ENCODE results near the gene HIVEP3.

Gene HIVEP3

DNA sequence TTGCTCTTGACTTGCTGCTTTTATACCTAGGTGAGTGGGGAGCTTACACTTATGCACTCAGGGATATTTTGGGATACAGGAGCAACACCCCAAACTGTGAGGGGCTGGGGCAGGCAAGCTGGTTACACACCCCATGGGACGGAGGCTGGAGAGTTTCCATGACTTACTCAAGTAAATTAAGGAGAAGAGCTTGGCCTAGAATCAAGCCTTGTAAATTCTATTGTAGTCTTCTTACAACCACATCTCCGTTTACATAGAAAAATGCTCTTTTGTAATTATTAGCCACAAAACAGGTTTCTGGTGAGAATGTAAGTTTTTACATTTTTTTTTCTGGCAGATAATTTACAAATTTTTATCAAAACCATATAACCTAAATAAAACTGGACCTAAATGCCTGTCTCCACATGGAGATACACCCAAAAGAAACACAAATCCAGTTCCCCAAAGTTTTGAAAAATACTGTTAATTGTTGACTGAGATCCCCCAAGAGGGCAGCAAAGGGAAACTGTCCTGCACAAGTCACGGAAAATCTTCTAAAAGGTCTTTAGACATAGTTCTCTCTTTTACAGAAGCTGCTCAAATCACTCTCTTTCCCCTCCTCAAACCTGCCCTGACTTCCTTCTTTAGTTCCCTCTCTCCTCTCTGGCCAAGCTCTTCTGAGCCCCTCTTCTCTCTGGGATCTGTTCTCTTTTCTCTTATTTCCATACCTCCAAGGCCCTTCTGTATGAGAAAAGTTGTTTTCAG lies 134.0 kb downstream of the HIVEP3 start:
- no peak for DNase-seq (ENCODE audit: low spot score)

DNA sequence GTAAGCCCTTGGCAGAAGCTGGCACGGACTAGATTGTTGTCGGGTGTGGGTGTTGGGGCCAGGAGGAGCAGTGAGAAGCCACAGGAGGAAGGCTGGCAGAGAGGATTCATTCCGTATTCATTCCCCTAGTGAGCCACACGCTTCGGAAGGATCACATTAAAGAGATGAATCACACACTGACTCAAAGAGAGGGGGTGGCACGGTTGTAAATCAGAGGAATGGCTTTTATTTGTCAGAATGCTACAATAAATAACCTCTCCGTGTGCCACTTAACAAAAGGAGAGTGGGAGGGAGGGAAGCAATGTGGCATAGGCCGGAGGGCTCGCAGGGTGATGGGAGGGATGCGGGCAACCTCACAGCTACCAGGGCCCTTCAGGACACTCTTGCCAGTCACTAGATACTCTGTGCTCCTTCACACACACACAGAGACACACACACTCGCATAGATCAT lies 135.5 kb downstream of the HIVEP3 start:
- peak; percentile 57 for DNase-seq (ENCODE audit: low spot score)

DNA sequence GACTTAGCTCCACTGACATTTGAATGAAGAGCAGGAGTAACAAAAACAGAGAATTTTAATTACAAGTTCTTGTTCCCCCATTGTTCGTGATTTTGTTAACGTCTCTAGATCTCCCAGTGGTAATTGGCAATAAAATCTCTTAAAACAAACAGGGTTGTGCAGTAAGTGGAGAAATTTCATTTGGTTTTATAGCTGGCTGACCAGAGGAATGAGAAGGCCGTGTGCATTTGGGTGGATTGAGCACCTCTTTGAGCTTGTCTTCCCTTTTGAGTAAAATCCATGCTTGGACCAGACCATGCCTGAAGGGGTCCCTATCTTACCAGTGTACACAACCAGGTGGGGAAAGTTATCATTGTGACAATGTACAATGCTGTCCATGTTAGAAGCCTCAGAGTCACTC lies 137.8 kb downstream of the HIVEP3 start:
- no peak for DNase-seq (ENCODE audit: low spot score)

DNA sequence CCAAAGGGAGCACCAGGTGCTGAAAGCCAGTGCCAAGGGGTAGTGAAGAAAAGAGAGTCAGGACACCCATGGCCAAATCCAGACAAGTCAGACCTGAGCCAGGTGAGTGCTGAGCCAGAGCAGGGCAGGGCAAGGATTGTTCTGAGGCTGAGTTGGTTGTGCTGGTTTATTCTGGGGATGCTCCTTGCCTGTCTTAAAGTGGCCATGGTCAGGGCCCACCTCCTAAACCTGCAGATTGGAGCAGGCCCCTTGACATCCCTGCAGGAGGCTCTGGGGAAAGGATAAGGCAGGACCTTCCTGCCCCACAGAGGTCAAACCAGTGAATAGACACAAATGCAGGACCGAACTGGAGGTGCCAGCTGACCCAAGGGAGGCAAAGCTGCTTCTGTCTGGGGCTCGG lies 138.4 kb downstream of the HIVEP3 start:
- no peak for DNase-seq (ENCODE audit: low spot score)

DNA sequence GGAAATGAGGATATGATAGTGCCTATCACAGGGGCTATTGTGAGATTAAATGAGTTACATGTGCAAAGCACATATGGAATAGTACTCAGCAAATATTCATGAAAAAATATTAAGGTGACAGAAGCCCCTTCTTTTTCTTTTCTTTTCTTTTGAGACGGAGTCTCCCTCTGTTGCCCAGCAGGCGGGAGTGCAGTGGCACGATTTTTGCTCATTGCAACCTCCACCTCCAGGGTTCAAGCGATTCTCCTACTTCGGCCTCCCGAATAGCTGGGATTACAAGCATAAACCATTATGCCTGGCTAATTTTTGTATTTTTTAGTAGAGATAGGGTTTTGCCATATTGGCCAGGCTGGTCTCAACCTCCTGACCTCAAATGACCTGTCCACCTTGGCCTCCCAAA lies 139.4 kb downstream of the HIVEP3 start:
- no peak for DNase-seq (ENCODE audit: low spot score)

DNA sequence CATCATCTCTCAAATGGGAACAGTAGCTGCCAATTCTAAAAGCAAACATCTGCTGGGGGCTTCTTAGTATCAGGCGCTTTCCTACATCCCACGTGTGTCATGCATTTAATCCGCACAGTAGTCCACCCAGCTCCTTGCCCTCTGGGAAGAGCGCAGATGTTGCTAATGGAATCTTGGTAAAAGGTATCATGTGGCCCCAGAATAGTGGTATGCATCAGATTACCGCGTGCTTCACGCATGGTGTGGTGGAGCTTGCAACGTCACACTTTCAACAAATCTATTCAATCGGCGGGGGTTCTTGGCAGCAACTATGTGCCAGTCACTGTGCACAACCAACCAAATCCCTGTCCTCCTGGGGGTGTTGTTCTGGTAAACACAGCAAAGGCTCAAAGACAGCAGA lies 141.0 kb downstream of the HIVEP3 start:
- DNase-seq (ENCODE audit: low spot score), result no peak

DNA sequence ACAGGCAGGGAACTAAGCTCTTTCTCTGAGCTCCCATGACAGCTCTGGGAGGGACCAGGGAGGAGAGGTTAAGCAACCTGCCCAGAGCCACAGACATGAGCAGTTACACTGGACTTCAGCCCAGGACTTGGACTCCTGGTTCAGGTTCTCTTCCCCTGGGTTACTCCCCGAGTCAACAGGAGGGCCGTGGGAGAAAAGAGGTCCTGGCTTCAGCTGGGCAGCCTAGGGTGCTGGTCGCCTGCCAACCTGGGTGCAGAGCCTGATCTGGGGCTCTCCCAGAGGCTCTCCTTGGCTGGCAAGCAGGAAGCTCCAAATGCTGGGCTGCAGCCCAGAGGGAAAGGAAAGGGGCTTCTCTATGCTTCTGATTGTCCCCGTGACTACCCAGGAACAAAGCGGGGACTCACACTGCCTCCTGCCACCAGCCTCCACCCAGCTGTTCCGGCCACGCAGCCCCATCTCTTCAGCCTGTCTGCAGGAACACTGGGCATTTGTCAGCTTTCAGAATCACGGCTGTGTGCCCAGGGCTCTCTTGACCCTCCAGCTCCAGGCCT lies 141.8 kb downstream of the HIVEP3 start:
- DNase-seq (ENCODE audit: low spot score), result no peak

DNA sequence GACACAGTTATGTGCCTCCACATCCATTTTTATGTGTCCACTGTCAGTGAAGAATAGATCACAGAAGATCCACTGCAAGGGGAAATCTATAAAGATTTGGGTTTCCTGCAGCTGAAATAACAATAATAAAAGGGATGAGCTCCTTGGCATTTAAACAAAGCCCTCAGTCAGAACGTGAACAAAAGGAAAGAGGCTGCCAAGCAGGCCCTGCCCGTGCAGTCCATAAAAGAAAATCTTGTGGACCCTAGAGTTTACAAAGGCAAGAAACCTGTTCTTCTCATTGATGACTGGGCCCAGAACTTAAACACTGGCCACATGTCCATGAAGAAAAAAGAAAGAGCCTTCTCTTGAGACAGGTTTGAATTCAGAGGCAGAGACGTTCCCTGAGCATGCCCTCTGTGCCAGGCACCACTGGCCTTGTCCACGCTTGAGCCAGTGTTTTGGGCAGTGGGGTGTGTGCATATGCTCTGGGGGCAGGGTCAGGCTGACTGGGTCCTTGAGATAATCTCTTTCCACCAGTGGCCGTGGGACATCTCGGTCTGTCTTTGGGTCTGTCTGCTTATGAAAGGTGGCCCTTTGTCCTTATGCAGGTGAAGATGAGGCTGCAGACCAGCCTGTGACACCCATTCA lies 142.7 kb downstream of the HIVEP3 start:
- DNase-seq (ENCODE audit: low spot score), result no peak

DNA sequence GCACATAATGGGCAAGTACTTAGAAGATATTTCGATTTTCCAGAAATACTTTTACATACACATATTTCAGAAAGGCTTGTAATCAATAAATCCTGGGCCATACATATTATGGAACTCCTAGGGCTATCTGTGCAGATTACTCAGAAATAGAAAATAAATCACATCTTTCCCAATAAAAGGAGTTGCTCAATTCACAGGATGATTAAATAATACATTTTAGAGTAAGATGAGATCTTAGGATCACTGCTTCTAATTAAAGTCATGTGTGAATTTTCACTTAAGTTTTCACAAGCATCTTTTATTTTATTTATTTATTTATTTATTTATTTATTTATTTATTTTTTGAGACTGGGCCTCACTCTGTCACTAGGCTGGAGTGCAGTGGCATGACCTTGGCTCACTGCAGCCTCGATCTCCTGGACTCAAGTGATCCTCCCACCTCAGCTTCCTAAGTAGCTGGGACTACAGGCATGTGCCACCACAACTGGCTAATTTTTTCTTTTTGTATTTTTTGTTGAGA lies 144.2 kb downstream of the HIVEP3 start:
- DNase-seq (ENCODE audit: low spot score), result no peak

DNA sequence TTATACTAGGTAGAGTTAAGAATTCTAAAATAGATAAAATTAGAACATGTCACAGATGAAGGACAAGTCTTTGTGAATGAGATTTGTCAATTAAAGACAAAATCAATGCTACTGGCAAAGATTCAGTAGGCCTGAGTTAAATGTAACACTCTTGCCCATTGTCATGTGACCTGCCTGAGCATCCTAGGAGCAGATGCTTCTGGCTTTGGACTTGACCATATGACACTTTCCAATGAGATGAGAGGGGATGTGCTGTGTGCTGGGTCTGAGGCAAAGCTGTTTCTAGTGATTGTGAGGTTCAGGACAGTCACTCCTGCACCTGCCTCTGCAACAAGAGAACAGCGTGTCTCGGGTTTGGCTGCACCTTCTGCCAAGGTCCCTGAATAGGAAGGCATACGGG lies 144.9 kb downstream of the HIVEP3 start:
- DNase-seq (ENCODE audit: low spot score), result no peak

DNA sequence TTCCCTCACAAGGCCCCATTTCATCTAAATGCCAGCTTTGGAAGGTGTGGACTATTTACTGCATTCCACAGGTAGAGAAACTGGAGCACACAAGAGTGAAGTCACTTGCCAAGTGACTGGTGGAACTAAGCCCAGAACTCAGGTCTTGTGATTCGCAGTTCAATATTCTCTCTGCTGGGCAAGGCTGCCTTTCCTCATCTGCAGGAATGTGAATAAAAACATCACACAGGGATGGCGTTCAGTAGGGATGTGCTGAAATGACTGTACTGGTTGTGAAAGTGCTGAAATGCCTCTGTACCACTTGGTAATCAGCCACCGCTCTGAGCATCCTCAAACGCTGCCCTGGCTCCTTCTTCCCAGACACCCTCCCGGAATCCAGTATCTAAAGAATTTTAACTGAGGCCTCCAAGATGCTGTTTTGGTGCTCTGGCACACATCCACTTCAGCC lies 145.6 kb downstream of the HIVEP3 start:
- DNase-seq (ENCODE audit: low spot score), result peak; percentile 2

DNA sequence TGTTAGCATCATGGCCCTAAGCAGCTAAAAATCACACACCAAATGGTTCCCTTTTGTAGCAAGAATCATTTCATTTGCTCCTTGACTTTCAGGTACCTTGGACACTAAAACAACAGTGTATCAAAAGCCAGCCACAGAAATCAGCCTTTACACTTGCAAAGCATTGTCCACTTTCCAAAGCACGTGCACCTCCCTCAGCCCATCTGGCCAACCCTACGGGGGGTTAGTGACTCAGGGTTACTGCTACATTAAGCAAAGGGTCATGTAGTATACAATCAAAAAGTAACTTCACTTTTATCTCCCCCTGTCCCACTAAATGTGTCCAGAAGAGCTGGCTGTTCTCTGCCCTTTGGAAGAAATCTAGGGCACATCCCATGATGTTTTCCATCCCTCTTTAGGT lies 149.7 kb downstream of the HIVEP3 start:
- DNase-seq (ENCODE audit: low spot score), result no peak

DNA sequence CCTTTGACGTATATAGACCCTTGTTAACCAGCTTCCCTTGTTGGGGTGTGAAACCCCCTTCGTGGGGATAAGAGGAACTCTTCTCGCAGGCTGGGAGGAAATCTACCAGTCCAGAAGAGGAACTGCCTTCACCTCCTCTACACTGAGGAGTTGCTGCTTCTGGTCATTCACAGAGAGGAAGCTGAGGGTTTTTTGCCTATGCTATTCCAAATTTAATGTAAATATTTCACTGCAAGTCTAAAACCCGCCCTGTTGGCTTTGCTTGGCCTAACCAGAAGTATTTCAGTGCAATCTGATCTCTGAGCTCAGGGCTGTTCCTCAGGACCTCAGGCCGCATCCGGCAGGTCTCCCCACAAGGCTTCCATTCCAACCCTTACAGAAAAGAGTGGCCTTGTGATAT lies 150.1 kb downstream of the HIVEP3 start:
- no peak for DNase-seq (ENCODE audit: low spot score)

DNA sequence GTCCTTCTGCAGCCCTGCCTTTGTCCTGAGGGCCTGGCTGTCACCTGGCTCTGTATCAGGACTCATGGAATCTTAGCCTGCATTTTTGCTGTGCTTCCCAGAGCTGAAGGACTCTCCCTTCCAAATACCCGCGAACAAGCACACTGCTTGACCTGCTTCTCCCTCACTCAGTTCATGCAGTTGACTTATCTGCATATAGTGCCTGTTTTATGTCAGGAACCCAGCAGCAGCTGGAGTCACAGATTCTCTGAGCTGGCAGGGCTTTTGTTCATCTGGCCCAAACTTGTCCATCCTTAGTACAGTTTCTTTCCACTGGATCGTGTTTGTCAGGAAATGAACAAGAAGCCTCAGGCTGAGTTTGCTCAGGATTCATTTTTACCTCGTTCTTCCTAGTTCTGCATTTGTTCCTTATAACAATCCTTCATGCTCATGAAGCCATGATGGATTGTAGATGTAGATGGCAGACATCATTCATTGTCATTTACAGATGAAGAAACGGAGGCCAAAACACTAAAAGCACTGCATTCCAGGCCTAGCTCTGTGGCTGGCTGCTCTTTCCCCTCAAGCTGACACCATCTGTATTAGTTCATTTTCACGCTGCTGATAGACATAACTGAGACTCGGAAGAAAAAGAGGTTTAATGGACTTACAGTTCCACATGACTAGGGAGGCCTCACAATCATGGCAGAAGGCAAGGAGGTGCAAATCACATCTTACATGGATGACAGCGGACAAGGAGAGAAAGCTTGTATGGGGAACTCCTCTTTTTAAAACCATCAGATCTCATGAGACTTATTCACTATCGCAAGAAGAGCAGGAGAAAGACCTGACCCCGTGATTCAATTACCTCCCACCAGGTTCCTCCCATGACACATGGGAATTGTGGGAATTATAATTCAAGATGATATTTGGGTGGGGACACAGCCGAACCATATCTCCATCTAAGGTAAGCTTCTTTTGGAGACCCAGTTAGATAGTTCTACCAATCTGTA lies 150.9 kb downstream of the HIVEP3 start:
- no peak for DNase-seq (ENCODE audit: low spot score)

DNA sequence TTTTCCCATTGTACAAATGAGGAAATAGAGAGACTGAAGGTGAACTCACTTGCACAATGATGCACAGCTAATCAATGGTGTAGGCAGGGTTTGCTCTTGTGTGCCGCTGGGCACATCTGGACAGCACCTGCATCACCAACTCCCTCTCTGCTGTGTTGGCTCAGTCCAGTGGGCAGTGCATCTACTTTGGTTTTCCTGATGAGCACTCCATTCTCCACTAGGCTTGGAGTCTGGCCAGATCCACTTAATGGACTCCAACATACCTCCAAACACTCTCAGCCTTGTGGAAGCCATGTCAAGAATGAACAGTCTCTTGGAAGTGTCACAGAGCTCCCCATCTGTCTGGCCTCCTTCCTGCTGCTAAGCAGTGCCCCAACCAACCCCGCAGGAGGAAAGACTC lies 152.2 kb downstream of the HIVEP3 start:
- no peak for DNase-seq (ENCODE audit: low spot score)

DNA sequence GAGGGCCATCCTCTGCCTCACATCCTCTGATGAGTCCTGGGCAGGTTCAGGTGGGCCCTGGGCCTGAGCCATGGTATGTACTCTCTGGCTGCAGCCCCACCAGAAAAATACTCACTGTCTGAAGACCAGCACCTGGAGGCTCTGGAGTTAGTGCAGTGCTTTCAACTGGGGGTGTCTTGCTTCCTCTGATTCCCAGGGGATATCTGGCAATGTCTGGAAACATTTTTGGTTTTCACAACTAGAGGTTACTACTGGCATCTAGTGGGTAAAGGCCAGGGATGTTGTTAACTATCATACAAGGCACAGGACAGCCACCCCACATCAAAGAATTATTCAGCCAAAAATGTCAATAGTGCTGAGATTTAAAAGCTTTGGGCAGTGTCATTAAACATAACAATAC lies 152.7 kb downstream of the HIVEP3 start:
- DNase-seq (ENCODE audit: low spot score), result no peak

DNA sequence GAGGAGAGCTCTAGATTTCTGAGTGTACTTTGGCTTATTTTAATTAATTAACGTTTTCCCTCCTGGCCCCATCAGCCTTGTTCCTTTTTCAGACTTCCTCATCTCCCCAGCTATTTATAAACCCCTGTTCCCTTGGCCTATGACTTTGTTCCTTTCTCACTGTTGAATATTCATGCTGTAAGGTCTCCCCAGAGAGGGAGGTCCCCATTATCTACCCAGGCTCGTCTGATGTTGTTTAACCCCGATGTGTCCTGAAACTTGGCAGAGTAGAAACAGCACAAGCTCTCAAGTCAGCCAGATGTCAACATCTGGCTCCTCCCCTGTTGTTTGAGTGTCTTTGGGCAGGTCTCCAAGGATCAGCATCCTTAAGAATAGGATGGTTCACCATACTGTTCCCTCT lies 153.6 kb downstream of the HIVEP3 start:
- DNase-seq (ENCODE audit: low spot score), result no peak

DNA sequence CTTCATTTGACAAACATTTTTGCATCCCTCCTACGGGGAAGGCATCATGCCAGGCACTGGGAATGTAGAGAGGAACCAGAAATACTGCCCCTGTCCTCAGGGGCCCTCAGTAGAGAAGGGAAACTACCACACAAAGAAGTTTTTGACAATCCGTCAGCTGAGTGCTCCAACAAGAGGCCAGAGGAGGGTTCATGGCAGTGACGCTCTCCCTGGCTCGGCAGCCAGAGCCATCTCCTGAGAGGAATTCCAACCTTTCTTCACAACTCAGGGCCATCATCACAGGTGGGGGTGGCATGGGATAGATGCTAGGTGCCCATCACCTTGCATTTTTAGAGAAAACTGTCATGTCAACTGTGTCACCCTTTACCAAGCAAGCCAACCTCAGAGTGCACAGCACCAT lies 154.1 kb downstream of the HIVEP3 start:
- no peak for DNase-seq (ENCODE audit: low spot score)

DNA sequence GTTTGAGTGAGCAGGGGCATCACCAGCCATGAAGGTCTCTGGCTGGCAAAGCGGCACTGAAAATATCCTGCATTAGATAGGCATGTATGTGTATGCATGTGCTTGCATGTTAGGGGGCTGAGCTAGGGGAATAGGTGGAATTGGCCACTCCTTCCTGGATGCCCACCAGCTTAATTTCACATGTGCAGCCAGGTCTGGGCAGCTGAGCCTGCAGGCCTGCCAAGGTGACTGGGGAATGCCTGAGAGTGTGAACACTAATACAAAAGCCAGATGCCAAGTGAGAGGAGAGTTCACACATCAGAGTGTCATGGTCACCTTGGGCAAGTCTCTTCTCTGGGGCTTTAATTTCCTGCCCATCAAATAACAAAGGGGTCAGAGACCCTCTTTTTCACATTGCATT lies 155.9 kb downstream of the HIVEP3 start:
- no peak for DNase-seq (ENCODE audit: low spot score)

DNA sequence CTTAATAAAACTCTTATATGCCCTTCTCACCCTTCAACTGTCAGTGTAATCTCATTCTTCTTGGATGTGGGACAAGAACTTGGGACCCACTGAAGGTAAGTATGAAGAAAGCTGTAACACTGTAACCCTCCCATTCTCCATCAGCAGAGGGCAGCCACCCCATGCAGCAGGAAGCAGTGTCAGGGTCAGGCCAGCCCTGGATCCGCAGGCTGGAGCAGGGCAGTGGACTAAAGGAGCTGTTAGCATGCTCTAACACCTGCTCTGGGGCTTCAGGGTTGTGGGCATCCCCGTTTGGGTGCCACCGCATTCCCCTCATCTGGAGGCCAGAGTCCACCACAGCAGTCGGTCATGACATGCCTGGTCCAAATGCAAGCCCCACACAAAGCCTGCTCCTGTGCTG lies 156.5 kb downstream of the HIVEP3 start:
- no peak for DNase-seq (ENCODE audit: low spot score)

DNA sequence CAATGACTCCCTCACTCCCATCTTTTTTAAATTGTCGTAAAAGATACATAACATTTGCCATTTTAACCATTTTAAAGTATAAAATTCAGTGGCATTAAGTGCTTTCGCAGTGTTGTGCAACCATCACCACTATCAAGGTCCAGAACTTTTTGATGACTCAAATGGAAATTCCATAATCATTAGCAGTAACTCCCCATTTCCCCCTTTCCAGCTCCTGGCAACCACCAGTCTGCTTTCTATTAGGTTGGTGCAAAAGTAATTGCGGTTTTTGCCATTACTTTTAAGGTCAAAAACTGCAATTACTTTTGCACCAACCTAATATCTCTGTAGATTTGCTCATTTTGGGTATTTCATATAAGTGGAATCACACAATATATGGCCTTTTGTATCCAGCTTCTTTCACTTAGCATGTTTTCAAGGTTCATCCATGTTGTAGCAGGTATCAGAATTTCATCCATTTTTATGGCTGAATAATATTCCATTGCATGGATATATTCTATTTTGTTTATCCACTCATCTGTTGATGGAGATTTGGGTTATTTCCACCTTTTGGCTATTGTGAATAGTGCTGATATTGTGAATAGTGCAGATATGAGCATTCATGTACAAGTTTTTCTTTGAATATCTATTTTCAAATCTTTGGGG lies 159.7 kb downstream of the HIVEP3 start:
- DNase-seq (ENCODE audit: low spot score), result no peak

DNA sequence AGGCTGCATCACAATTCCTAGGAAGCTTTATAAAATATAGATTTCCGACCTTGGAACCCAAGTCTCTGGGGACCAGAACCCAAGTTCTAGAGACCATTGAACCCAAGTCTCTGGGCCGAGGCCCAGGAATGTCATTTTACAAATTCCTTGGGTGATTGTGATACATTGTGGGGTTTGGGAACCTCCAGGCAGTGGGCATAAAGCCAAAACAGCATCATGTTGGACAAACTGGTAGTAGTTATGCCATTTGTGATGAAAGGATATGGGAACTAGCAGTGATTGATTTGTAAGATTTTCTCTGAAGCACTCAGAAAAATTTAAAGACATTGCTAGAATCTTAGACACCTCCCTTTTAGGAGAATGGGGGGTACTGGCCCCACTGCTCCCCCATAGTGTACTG lies 160.2 kb downstream of the HIVEP3 start:
- DNase-seq (ENCODE audit: low spot score), result no peak
